ENCODE results near the gene KDM4B.

KDM4B gene

GRCh38 chr19:5068233-5069072 is 99.5 kb downstream of the KDM4B start:
- Histone ChIP-seq H3K79me2 (ENCODE audit: control insufficient read depth, low read length) (no peaks in the 10 kb centered on the region), H3K27me3 (ENCODE audit: control insufficient read depth, low read length) (no peaks in the 10 kb centered on the region), H3F3A (ENCODE audit: control insufficient read depth, insufficient read depth) (no peaks in the 10 kb centered on the region), H4K20me1 (ENCODE audit: control insufficient read depth, insufficient read depth, low read depth, low read length) (no peaks in the 10 kb centered on the region; the same call in 1 of the 2 replicates), H3K4me1 (ENCODE audit: control insufficient read depth, low read length) (no peaks in the 10 kb centered on the region), H3K36me3 (ENCODE audit: control insufficient read depth, low read length) (no peaks in the 10 kb centered on the region), H3K9me2 (replicated peaks; ENCODE audit: control insufficient read depth, low read length) (no peaks in the 10 kb centered on the region), H3K9me3 (ENCODE audit: control insufficient read depth, insufficient read depth, low read length) (no peaks in the 10 kb centered on the region), H3K4me2 (ENCODE audit: low read length) (no peak overlapping the region), H3K4me3 (ENCODE audit: low read length) (no peak overlapping the region), H3K27ac (ENCODE audit: low read depth, low read length) (no peak overlapping the region)
- TF ChIP-seq, protein P1, sequence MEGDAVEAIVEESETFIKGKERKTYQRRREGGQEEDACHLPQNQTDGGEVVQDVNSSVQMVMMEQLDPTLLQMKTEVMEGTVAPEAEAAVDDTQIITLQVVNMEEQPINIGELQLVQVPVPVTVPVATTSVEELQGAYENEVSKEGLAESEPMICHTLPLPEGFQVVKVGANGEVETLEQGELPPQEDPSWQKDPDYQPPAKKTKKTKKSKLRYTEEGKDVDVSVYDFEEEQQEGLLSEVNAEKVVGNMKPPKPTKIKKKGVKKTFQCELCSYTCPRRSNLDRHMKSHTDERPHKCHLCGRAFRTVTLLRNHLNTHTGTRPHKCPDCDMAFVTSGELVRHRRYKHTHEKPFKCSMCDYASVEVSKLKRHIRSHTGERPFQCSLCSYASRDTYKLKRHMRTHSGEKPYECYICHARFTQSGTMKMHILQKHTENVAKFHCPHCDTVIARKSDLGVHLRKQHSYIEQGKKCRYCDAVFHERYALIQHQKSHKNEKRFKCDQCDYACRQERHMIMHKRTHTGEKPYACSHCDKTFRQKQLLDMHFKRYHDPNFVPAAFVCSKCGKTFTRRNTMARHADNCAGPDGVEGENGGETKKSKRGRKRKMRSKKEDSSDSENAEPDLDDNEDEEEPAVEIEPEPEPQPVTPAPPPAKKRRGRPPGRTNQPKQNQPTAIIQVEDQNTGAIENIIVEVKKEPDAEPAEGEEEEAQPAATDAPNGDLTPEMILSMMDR (IDR thresholded peaks at IDR 0.05; ENCODE audit: low read depth, low read length, poor library complexity, severe bottlenecking) = no peak
- no peak for TF ChIP-seq EZH2phosphoT487 (IDR thresholded peaks at IDR 0.05; ENCODE audit: borderline replicate concordance, low read length)

DNA sequence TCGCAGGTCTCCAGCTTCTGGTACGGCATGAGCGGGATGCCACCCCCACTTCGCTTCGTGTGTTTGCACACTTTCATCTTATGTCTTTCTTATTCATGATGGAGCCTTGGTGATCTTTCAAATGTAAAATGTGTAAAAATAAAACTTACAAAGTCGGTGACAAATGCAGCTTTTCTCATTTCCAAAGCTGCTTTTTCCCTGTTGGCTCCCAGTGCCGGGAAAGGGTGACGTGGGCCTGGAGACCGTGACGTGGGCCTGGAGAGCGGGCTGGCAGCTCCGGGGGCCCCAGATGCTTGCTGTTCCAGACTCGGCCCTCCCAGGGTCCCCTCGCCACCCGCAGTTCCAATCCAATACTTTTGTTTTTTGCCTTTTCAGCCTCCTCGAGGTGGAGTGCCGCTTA is 101.4 kb downstream of the KDM4B start:
- no peak overlapping the region for H3K4me2 ChIP-seq (ENCODE audit: low read length)

DNA sequence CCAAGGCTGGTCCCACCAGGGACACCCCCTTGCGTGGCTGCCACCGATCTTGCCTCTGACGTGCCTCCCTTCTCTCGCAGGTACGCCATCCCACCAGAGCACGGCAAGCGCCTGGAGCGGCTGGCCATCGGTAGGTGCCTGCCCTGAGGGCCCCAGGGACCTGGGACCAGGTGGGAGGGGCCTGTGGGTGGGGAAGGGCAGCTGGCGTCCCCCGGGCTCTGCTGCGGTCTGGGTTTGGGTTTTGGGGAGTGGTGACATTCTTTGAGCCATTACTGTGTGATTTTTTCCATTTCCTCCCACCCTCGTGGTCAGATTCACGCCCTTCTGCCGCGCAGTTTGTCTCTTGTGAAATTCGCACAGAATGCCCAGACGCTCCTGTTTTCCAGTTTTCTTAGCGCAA is 102.0 kb downstream of the KDM4B start:
- Histone ChIP-seq H4K20me1 (ENCODE audit: control insufficient read depth, insufficient read depth, low read depth, low read length) (no peaks in the 10 kb centered on the region; the same call in 1 of the 2 replicates), H3K9me2 (replicated peaks; ENCODE audit: control insufficient read depth, low read length) (no peaks in the 10 kb centered on the region), H3K4me2 (ENCODE audit: low read length) (no peak overlapping the region), H3F3A (ENCODE audit: control insufficient read depth, insufficient read depth) (no peaks in the 10 kb centered on the region), H3K79me2 (ENCODE audit: control insufficient read depth, low read length) (no peaks in the 10 kb centered on the region), H3K36me3 (ENCODE audit: control insufficient read depth, low read length) (no peaks in the 10 kb centered on the region), H3K27me3 (ENCODE audit: control insufficient read depth, low read length) (no peaks in the 10 kb centered on the region), H3K4me3 (ENCODE audit: low read length) (no peak overlapping the region), H3K9me3 (ENCODE audit: control insufficient read depth, insufficient read depth, low read length) (no peaks in the 10 kb centered on the region), H3K27ac (ENCODE audit: low read depth, low read length) (no peak overlapping the region), H3K4me1 (ENCODE audit: control insufficient read depth, low read length) (no peaks in the 10 kb centered on the region)
- TF ChIP-seq, protein P1 (IDR thresholded peaks at IDR 0.05; ENCODE audit: low read depth, low read length, poor library complexity, severe bottlenecking) = no peak
- no peak for TF ChIP-seq EZH2phosphoT487 (IDR thresholded peaks at IDR 0.05; ENCODE audit: borderline replicate concordance, low read length)

More for the DNA sequence above, 101.4 kb downstream of the KDM4B start:
- TF ChIP-seq, protein P1 (IDR thresholded peaks at IDR 0.05; ENCODE audit: low read depth, low read length, poor library complexity, severe bottlenecking) = no peak
- no peak for TF ChIP-seq EZH2phosphoT487 (IDR thresholded peaks at IDR 0.05; ENCODE audit: borderline replicate concordance, low read length)
- Histone ChIP-seq H3F3A (ENCODE audit: control insufficient read depth, insufficient read depth) (no peaks in the 10 kb centered on the region), H3K27me3 (ENCODE audit: control insufficient read depth, low read length) (no peaks in the 10 kb centered on the region), H3K79me2 (ENCODE audit: control insufficient read depth, low read length) (no peaks in the 10 kb centered on the region), H3K36me3 (ENCODE audit: control insufficient read depth, low read length) (no peaks in the 10 kb centered on the region), H3K9me3 (ENCODE audit: control insufficient read depth, insufficient read depth, low read length) (no peaks in the 10 kb centered on the region), H3K4me1 (ENCODE audit: control insufficient read depth, low read length) (no peaks in the 10 kb centered on the region), H3K9me2 (replicated peaks; ENCODE audit: control insufficient read depth, low read length) (no peaks in the 10 kb centered on the region), H3K4me3 (ENCODE audit: low read length) (no peak overlapping the region), H3K27ac (ENCODE audit: low read depth, low read length) (no peak overlapping the region), H4K20me1 (ENCODE audit: control insufficient read depth, insufficient read depth, low read depth, low read length) (no peaks in the 10 kb centered on the region; the same call in 1 of the 2 replicates)
